Lung (tissue), 12 donors: ENCODE data around the gene C1orf198. TPM values are rescaled to one million over a fixed set of nuclear protein-coding genes. Genes with fewer than 3 reads are reported as not detected.

Experiments used
- ATAC-seq: fragments of 200-7000 bp; cut with Tn5 transposase; one replicate; pipeline ENCODE4 v1.9.1; 2020; ENCODE audit warnings: moderate number of reproducible peaks; ENCODE audit not compliant: insufficient read depth, low FRiP score
- DNase-seq, 3 donors: peaks; one replicate each; pipeline ENCODE4 v3.0.0-alpha.2; 2013 to 2017
- H3K27ac ChIP-seq, 2 donors: one replicate each; pipeline ENCODE4 v1.5.1; 2013; ENCODE audit warnings: mild to moderate bottlenecking in 2 of 2, moderate library complexity in 2 of 2, control low read depth in 1 of 2, inconsistent platforms in 1 of 2, low read depth in 1 of 2, low read length in 1 of 2
- H3K27me3 ChIP-seq, 3 donors: one replicate each; pipeline ENCODE4 v1.5.1; 2013; ENCODE audit warnings: low read length in 2 of 3; ENCODE audit not compliant: control insufficient read depth in 3 of 3, insufficient read depth in 3 of 3
- H3K36me3 ChIP-seq, 4 donors: one replicate each; pipeline ENCODE4 v1.5.1; 2013; ENCODE audit warnings: low read length in 4 of 4, mild to moderate bottlenecking in 1 of 4, moderate library complexity in 1 of 4; ENCODE audit not compliant: control insufficient read depth in 4 of 4, insufficient read depth in 4 of 4
- H3K4me1 ChIP-seq, 5 donors: one replicate each; pipeline ENCODE4 v1.5.1; 2013; ENCODE audit warnings: low read length in 5 of 5, mild to moderate bottlenecking in 2 of 5, moderate library complexity in 1 of 5; ENCODE audit not compliant: control insufficient read depth in 5 of 5, insufficient read depth in 5 of 5
- H3K4me3 ChIP-seq: one replicate; pipeline ENCODE4 v1.5.1; 2013; ENCODE audit warnings: mild to moderate bottlenecking, control low read depth, moderate library complexity
- H3K9ac ChIP-seq, 2 donors: one replicate each; pipeline ENCODE4 v1.5.1; 2013; ENCODE audit warnings: low read length in 2 of 2, control low read depth in 1 of 2; ENCODE audit not compliant: insufficient read depth in 1 of 2
- H3K9me3 ChIP-seq, 4 donors: one replicate each; pipeline ENCODE4 v1.5.1; 2013; ENCODE audit warnings: low read length in 3 of 4, mild to moderate bottlenecking in 1 of 4, moderate library complexity in 1 of 4; ENCODE audit not compliant: control insufficient read depth in 4 of 4, insufficient read depth in 3 of 4
- CTCF ChIP-seq: IDR thresholded peaks from 2 replicates; pipeline ENCODE4 v1.5.1; 2012; ENCODE audit warnings: mild to moderate bottlenecking; ENCODE audit errors: control extremely low read depth, extremely low read depth
- WGBS, 2 donors: extraction: QIAGEN DNeasy Blood & Tissue Kit; methylation state at CpG; one replicate each; pipeline ENCODE4 v1.1.7; 2013; 5-methylcytosine and 5-hydroxymethylcytosine counted together
- polyA plus RNA-seq, 2 donors: library from polyadenylated mRNA; stranded (reverse); fragments of 200-250 nt; gene quantifications; one replicate each; pipeline ENCODE4 v1.2.1, GENCODE V29; 2013
- total RNA-seq, 2 donors: library from RNA; depleted of rRNA in 1 of 2; stranded (reverse); fragments of >200 nt in 1 of 2; gene quantifications; one replicate each; pipeline ENCODE4 v1.2.1, GENCODE V29; 2014 to 2021
- donor health status: control.
- donor health status: control.
- donor health status: Bipolar disorder and iron deficiency.
- donor health status: healthy.
- donor health status: DM: yes; HTN: yes; CAD: no.

Gene C1orf198
- total and polyA plus RNA-seq, 4 donors = 25.8 to 109 (median 49.7) TPM

DNA sequence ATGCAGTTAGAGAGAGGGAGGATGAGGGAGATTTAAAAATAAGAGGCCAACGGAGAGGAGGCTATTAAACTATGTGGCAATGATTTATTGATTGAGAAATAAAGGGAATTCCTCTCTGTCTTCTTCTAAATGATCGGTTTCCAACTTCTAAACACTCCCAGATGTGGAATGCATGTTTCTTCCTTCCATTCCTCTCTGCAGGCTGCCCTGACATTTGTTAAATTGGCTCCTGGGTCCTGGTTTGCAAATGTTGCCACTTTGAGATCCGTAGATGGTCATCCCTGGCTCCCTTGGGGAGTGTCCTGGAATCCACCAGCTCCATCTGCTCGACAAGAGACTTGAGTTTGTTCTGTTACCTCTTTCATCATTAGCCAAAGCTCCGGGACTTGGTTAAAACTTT, 10.3 kb upstream of the C1orf198 start:
- no peak for DNase-seq
- TF ChIP-seq CTCF = no peak

GRCh38 chr1:230877924-230878590, 9.7 kb upstream of the C1orf198 start:
- H3K27ac ChIP-seq = no peak overlapping the region
- no peak for DNase-seq
- no peaks in the 10 kb centered on the region for H3K9me3 ChIP-seq
- H3K9ac ChIP-seq = no peak overlapping the region
- no peak overlapping the region for H3K4me3 ChIP-seq
- 94% methylated on average over 4 of the region's 4 CpGs for WGBS, 2 donors
- no peak for TF ChIP-seq CTCF
- H3K27me3 ChIP-seq = peaks cover 0 to 4% (median 0%) of the 10 kb centered on the region in 3 donors
- no peaks in the 10 kb centered on the region for H3K36me3 ChIP-seq
- no peak for ATAC-seq
- no peaks in the 10 kb centered on the region for H3K4me1 ChIP-seq

More for the DNA sequence above, 10.3 kb upstream of the C1orf198 start:
- peaks cover 0 to 4% (median 0%) of the 10 kb centered on the region in 3 donors for H3K27me3 ChIP-seq
- no peaks in the 10 kb centered on the region for H3K36me3 ChIP-seq
- no peaks in the 10 kb centered on the region for H3K4me1 ChIP-seq
- no peaks in the 10 kb centered on the region for H3K9me3 ChIP-seq
- no peak overlapping the region for H3K9ac ChIP-seq
- ATAC-seq = no peak
- 40 to 56% methylated on average over 5 of the region's 5 CpGs for WGBS, 2 donors
- no peak overlapping the region for H3K4me3 ChIP-seq
- H3K27ac ChIP-seq = no peak overlapping the region

DNA sequence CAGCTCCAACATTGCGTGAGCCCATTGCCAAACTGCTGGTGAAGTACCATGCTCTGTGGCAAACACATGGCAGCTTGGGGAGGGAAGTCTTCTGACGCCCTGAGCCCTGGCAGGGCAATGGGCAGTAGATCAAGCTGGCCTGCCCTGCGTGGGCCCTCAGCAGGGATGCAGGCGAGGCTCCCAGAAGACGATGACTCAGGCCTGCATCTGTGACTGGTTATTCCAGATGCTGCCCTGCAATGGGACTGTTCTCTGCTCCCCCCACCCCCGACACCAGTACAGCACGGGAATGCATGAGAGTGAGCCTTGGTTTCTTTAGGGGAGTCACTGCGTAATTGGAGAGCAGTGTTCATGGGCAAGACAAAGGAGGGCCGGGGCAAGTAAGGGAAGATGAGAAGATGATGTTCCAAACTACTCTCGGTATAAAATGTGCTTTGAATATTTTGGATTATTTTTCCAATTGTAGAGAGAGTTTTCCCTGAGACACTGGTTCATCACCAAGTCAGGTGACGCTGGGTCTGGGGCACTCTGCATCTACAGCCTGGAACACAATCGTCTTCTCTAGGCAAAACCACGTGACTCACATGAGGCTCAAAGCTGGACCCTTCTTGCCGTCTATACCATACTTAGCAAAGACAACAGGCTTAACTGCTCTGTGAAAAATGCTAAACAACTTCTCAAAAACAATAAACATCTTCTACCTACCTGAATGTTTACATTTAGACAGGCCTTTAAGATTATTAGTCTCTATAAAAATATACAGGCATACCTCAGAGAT, 9.0 kb upstream of the C1orf198 start:
- no peaks in the 10 kb centered on the region for H3K9me3 ChIP-seq
- 88 to 90% methylated on average over 14 of the region's 14 CpGs for WGBS, 2 donors
- peaks cover 0 to 4% (median 0%) of the 10 kb centered on the region in 3 donors for H3K27me3 ChIP-seq
- no peak overlapping the region for H3K27ac ChIP-seq
- H3K4me1 ChIP-seq = no peaks in the 10 kb centered on the region
- ATAC-seq = no peak
- H3K4me3 ChIP-seq = no peak overlapping the region
- no peak for TF ChIP-seq CTCF
- no peaks in the 10 kb centered on the region for H3K36me3 ChIP-seq
- H3K9ac ChIP-seq = no peak overlapping the region
- DNase-seq = no peak
